NCI-H2196 treated with DMSO at 0.1 percent for 48 hours (cell line): ENCODE results near the gene PEMT.

ENCODE experiments used
- DNase-seq: peaks from one replicate; lab custom pipeline; 2025; ENCODE audit not compliant: unreplicated experiment; lab: John Stamatoyannopoulos, UW

PEMT gene

GRCh38 chr17:17553217-17554195, 38.0 kb downstream of the PEMT start:
- no peak for DNase-seq

GRCh38 chr17:17552351-17553216, 38.9 kb downstream of the PEMT start:
- DNase-seq, result no peak

- no peak for DNase-seq
Measured at GRCh38 chr17:17551361-17551760, 40.1 kb downstream of the PEMT start.

GRCh38 chr17:17549732-17550366, 41.7 kb downstream of the PEMT start:
- DNase-seq, result no peak

GRCh38 chr17:17548044-17548443, 43.5 kb downstream of the PEMT start:
- no peak for DNase-seq

GRCh38 chr17:17547210-17547764, 44.2 kb downstream of the PEMT start:
- no peak for DNase-seq

GRCh38 chr17:17546399-17547185, 44.9 kb downstream of the PEMT start:
- no peak for DNase-seq

GRCh38 chr17:17545984-17546383, 45.5 kb downstream of the PEMT start:
- DNase-seq, result no peak

GRCh38 chr17:17545031-17545820, 46.3 kb downstream of the PEMT start:
- DNase-seq, result no peak

GRCh38 chr17:17542906-17543635, 48.4 kb downstream of the PEMT start:
- no peak for DNase-seq

- no peak for DNase-seq
Measured at GRCh38 chr17:17541640-17542001, 49.9 kb downstream of the PEMT start.

GRCh38 chr17:17540935-17541639, 50.4 kb downstream of the PEMT start:
- DNase-seq, result no peak

- DNase-seq, result no peak
Measured at GRCh38 chr17:17540278-17540906, 51.1 kb downstream of the PEMT start.

- DNase-seq, result no peak
Measured at GRCh38 chr17:17539591-17539990, 51.9 kb downstream of the PEMT start.

- peak; percentile 72 for DNase-seq
Measured at GRCh38 chr17:17538417-17539391, 52.8 kb downstream of the PEMT start.

- no peak for DNase-seq
Measured at GRCh38 chr17:17537311-17538099, 54.0 kb downstream of the PEMT start.
